Measurements from ENCODE around the gene ZDHHC1.

Gene ZDHHC1

DNA sequence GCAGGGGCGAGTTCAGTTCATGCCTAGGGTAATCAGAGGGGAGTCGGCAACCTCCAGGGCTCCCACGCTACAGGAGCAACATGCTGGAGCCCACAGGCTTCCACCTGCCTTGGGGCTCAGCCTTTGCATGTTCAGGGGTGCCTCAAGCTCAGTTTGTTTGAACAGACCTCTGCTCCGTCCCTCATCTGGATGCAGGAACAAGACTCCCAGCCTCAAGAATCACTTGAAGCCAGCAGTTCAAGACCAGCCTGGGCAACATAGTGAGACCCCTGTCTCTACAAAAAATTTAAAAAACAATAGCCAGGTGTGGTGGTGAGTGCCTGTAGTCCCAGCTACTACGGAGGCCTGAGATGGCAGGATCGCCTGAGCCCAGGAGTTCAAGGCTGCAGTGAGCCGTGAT, 9.7 kb upstream of the ZDHHC1 start:
- Histone ChIP-seq H3K9me3 (replicated peaks in 1 of 11) (no peaks in the 10 kb centered on the region), H4K20me1 (peaks cover 0 to 32% (median 19%) of the 10 kb centered on the region in 11 experiments; a peak in 18 of 22 replicates), H3K27me3 (peaks cover 32 to 47% (median 35%) of the 10 kb centered on the region in 11 experiments), H3K27ac (no peak overlapping the region), H3K4me1 (peaks cover 0 to 33% (median 23%) of the 10 kb centered on the region in 10 experiments; a peak in 18 of 20 replicates), H3K4me2 (no peak overlapping the region; a peak in 1 of 22 replicates), H3K9ac (no peak overlapping the region), H3K4me3 (no peak overlapping the region), H3K36me3 (no peaks in the 10 kb centered on the region)
- TF ChIP-seq Cebpa-rat (IDR thresholded peaks at IDR 0.05): no peak

DNA sequence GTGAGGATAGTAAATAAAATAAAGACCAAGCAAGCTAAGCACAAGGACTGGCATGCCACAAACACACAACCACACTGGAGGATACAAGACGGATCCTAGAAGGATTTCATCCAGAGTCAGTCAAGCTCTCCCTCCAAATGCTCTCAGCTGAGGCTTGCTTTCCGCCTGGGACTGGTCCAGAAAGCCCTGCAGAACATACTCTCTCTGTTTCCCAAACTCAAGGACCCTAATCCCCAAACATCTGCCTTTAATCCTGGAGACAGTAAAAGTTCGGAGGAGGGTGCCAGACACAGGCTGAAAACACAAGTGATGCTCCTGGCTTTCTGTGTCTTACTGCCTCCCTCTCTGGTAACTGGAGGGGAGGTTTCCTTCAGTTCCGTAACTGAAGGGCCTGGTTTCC, 9.3 kb upstream of the ZDHHC1 start:
- Histone ChIP-seq H3K27ac (no peak overlapping the region), H3K4me2 (peak overlapping the region in 8 of 11 experiments; percentile 42 to 83 (median 72); a peak in 10 of 22 replicates)

DNA sequence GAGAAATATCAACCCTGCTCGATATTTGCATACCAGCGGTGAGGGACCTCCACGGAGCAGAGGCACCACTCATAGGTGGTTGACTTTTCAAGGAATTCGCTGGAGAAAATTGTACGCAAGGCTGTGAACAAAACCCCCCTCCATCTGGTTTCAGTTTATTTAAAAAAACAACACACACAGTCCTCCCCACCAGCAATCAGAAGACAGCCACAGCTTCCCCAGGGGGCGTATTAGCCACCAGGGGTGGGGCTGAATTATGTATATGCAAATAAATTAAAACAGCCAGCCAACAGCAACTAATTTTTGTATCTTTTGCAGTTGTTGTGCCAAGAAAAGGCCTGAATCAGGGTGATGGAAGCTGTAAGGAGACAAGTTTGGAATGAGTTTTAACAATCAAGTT, 8.8 kb upstream of the ZDHHC1 start:
- Histone ChIP-seq H3K9ac (0 out of 22 replicates have a peak overlapping the region, but pooled peaks of 1 of the 11 experiments have one; percentile 23), H3K36me3 (no peaks in the 10 kb centered on the region), H3K4me3 (no peak overlapping the region), H3K4me1 (peaks cover 0 to 28% (median 18%) of the 10 kb centered on the region in 10 experiments; a peak in 16 of 20 replicates), H4K20me1 (peaks cover 0 to 25% (median 14%) of the 10 kb centered on the region in 11 experiments; a peak in 16 of 22 replicates), H3K27me3 (peaks cover 24 to 40% (median 27%) of the 10 kb centered on the region in 11 experiments), H3K9me3 (replicated peaks in 1 of 11) (no peaks in the 10 kb centered on the region), H3K27ac (no peak overlapping the region), H3K4me2 (peak overlapping the region in 9 of 11 experiments; percentile 13 to 83 (median 71); a peak in 17 of 22 replicates)
- TF ChIP-seq Cebpa-rat (IDR thresholded peaks at IDR 0.05): no peak

More for the DNA sequence above, 9.3 kb upstream of the ZDHHC1 start:
- no peak overlapping the region for H3K4me3 ChIP-seq
- H3K36me3 ChIP-seq: no peaks in the 10 kb centered on the region
- H3K9ac ChIP-seq: no peak overlapping the region
- H4K20me1 ChIP-seq: peaks cover 0 to 31% (median 18%) of the 10 kb centered on the region in 11 experiments; a peak in 18 of 22 replicates
- H3K9me3 ChIP-seq (replicated peaks in 1 of 11): no peaks in the 10 kb centered on the region
- peaks cover 29 to 45% (median 32%) of the 10 kb centered on the region in 11 experiments for H3K27me3 ChIP-seq
- peaks cover 0 to 31% (median 22%) of the 10 kb centered on the region in 10 experiments; a peak in 18 of 20 replicates for H3K4me1 ChIP-seq
- TF ChIP-seq Cebpa-rat (IDR thresholded peaks at IDR 0.05): no peak

DNA sequence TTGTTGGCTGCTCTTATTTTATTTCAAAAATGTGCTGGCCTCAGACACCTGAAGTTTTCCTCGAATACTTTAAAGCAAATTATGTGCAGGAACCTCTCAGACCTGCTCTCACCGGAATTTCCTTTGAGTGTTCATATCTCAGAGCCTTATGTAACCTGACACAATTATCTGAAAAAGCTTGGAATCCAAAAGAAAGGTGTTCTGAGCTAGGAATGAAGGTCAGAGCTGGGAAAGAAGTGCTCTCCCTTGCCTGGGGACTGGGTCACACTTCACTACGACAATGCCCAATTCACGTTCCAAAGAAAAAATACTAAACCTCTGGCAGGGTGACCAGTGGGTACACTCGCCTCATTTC, 8.0 kb upstream of the ZDHHC1 start:
- Histone ChIP-seq H3K4me2 (peak overlapping the region in 9 of 11 experiments; percentile 13 to 83 (median 71); a peak in 17 of 22 replicates), H4K20me1 (peaks cover 0 to 17% (median 9%) of the 10 kb centered on the region in 11 experiments; a peak in 11 of 22 replicates), H3K27me3 (peaks cover 16 to 32% (median 19%) of the 10 kb centered on the region in 11 experiments), H3K4me1 (peaks cover 0 to 28% (median 18%) of the 10 kb centered on the region in 10 experiments; a peak in 16 of 20 replicates), H3K4me3 (no peak overlapping the region), H3K27ac (no peak overlapping the region), H3K9me3 (replicated peaks in 1 of 11) (no peaks in the 10 kb centered on the region), H3K9ac (0 out of 22 replicates have a peak overlapping the region, but pooled peaks of 1 of the 11 experiments have one; percentile 23), H3K36me3 (no peaks in the 10 kb centered on the region)
- no peak for TF ChIP-seq Cebpa-rat (IDR thresholded peaks at IDR 0.05)

DNA sequence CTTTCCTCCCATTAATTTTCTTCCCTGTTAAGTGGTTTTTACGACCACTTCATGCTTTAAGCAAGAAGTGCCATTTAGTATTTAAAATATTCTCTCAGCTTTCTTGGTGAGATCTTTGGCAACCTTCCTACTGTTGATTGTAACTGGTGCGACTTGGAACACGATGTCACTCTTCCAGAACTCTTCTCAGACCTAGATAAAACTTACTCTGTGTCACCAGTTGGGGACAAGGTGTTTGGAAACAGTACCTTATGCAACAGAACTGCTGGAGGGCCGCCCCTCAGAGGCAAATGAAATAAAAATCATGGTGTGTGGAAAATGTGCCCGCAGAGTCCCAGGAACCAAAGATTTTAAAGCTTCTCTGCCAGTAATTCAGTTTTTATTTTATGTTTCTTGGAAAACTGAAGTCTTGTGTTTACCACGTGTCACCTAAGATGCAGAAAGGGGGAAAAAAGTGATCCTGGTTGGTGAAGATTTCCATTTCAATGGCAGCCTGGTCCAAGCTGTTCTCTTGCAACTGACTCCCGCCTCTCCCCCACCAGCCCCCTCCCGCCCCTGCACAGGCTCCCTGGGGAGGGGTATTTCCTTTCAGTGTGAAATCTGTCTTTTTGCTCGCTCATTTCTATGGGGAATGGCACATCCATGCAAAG, 7.5 kb upstream of the ZDHHC1 start:
- Histone ChIP-seq H3K9ac (no peak overlapping the region), H4K20me1 (peaks cover 0 to 12% (median 4%) of the 10 kb centered on the region in 11 experiments; a peak in 11 of 22 replicates), H3K27me3 (peaks cover 11 to 27% (median 14%) of the 10 kb centered on the region in 11 experiments), H3K9me3 (replicated peaks in 1 of 11) (no peaks in the 10 kb centered on the region), H3K4me1 (peaks cover 0 to 28% (median 18%) of the 10 kb centered on the region in 10 experiments; a peak in 16 of 20 replicates), H3K4me2 (peak overlapping the region in 9 of 11 experiments; percentile 13 to 83 (median 71); a peak in 17 of 22 replicates), H3K4me3 (no peak overlapping the region), H3K27ac (no peak overlapping the region), H3K36me3 (no peaks in the 10 kb centered on the region)
- TF ChIP-seq Cebpa-rat (IDR thresholded peaks at IDR 0.05): no peak

DNA sequence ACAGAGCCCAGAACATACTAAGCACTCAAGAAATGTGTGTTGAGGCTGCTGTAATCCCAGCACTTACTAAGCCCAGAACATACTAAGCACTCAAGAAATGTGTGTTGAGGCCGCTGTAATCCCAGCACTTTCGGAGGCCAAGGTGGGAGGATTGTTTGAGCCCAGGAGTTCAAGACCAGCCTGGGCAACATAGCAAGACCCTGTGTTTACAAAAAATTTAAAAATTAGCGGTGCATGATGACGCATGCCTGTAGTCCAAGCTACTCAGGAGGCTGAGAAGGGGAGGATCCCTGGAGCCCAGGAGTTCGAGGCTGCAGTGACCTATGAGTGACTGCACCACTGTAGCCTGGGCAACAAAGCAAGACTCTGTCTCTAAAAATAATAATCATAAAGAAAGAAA, 6.7 kb upstream of the ZDHHC1 start:
- Histone ChIP-seq H3K4me1 (peaks cover 0 to 24% (median 18%) of the 10 kb centered on the region in 10 experiments; a peak in 16 of 20 replicates), H3K9me3 (replicated peaks in 1 of 11) (no peaks in the 10 kb centered on the region), H3K4me3 (no peak overlapping the region), H4K20me1 (peaks cover 0 to 5% (median 0%) of the 10 kb centered on the region in 11 experiments; a peak in 3 of 22 replicates), H3K27me3 (peaks cover 4 to 20% (median 9%) of the 10 kb centered on the region in 11 experiments; a peak in 18 of 22 replicates), H3K4me2 (no peak overlapping the region), H3K36me3 (no peaks in the 10 kb centered on the region), H3K27ac (no peak overlapping the region), H3K9ac (no peak overlapping the region)
- TF ChIP-seq Cebpa-rat (IDR thresholded peaks at IDR 0.05): no peak

DNA sequence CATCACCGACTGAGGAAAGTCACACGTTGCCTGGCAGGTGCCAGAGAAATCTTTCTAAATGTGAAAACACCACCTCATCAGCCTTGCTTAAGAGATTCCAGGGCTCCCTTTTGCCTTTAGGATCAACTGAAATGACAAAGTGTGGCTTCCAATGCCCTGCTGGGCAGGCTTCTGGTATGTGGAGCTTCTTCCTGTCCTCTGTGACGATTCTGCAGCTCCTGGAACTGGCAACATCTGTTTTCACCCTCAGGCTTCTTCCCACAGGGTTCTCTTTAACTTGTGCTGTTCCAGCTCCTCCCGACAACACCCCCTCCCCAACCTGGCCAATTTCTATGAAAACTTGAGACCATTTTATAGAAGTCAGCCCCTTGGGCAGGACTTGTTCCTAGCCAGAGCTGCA, 4.8 kb upstream of the ZDHHC1 start:
- H3K4me3 ChIP-seq: no peak overlapping the region
- no peaks in the 10 kb centered on the region; a peak in 1 of 22 replicates for H4K20me1 ChIP-seq
- no peak overlapping the region for H3K9ac ChIP-seq
- H3K27ac ChIP-seq: no peak overlapping the region
- H3K4me2 ChIP-seq: no peak overlapping the region
- peaks cover 15 to 23% (median 20%) of the 10 kb centered on the region in 11 experiments for H3K27me3 ChIP-seq
- no peaks in the 10 kb centered on the region for H3K36me3 ChIP-seq
- no peaks in the 10 kb centered on the region for H3K9me3 ChIP-seq (replicated peaks in 1 of 11)
- peaks cover 0 to 24% (median 18%) of the 10 kb centered on the region in 10 experiments; a peak in 16 of 20 replicates for H3K4me1 ChIP-seq
- TF ChIP-seq Cebpa-rat (IDR thresholded peaks at IDR 0.05): no peak

DNA sequence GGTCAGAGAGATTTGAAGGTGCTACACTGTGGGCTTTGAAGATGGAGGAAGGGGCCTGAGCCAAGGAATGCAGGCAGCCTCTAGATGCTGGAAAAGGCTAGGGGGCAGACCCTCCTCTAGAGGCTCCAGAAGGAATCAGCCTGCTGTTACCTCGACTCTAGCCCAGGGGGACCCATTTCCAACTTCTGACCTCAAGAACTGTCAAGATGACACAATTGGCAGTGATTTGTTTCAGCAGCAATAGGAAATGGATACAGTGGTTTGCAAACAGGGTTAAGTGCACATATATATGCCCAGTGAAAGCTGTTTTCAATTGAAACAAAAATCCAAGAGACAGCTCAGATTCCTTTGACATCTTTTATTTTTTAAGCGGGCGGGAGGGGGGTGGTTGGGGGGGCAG, 3.7 kb upstream of the ZDHHC1 start:
- Histone ChIP-seq H3K4me2 (no peak overlapping the region), H3K4me3 (no peak overlapping the region), H3K4me1 (peaks cover 2 to 17% (median 14%) of the 10 kb centered on the region in 10 experiments; a peak in 18 of 20 replicates), H3K9me3 (replicated peaks in 1 of 11) (no peaks in the 10 kb centered on the region), H3K9ac (no peak overlapping the region), H3K27ac (no peak overlapping the region), H4K20me1 (no peaks in the 10 kb centered on the region; a peak in 1 of 22 replicates), H3K36me3 (no peaks in the 10 kb centered on the region), H3K27me3 (peaks cover 25 to 34% (median 30%) of the 10 kb centered on the region in 11 experiments)
- TF ChIP-seq Cebpa-rat (IDR thresholded peaks at IDR 0.05): no peak

DNA sequence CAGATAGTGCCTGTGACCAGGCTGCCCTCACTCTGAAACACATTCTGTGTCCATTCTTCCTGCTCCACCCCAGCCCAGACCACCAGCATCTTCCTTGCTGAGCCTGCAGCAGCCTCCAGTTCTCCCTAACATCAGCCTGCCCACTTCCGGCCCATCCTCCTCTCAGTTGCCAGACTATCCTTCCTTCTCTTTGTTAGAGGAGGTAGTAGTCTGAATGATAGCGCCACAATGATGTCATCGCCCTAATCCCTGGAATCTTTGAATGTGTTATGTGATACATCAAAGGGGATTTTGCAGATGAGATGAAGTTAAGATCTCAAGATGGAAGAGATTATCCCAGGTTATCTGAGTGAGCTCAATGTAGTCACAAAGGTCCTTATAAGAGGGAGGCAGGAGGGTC, 3.2 kb upstream of the ZDHHC1 start:
- Histone ChIP-seq H3K4me3 (no peak overlapping the region), H3K27me3 (peaks cover 25 to 36% (median 34%) of the 10 kb centered on the region in 11 experiments), H3K9me3 (replicated peaks in 1 of 11) (no peaks in the 10 kb centered on the region), H3K4me2 (no peak overlapping the region), H3K9ac (no peak overlapping the region), H3K4me1 (peaks cover 6 to 14% (median 10%) of the 10 kb centered on the region in 10 experiments), H3K27ac (no peak overlapping the region), H3K36me3 (no peaks in the 10 kb centered on the region), H4K20me1 (no peaks in the 10 kb centered on the region; a peak in 1 of 22 replicates)
- no peak for TF ChIP-seq Cebpa-rat (IDR thresholded peaks at IDR 0.05)

Data from BLaER1 treated with 17β-estradiol and CSF1 and Interleukin-3, amounts not matched to agents 10 nM and 100 nM (cell line).